Fibroblast of lung (primary cell): ENCODE data around the gene CABP4. TPM values are rescaled to one million over a fixed set of nuclear protein-coding genes. Genes with fewer than 3 reads are reported as not detected.

ENCODE experiments used
- DNase-seq, 2 donors: peaks; one replicate each; pipeline versions ENCODE4 v3.0.0 to v3.0.0-alpha.2; 2010; ENCODE audit warnings: low read depth in 2 of 2
- H2AFZ ChIP-seq: 2 replicates; pipeline ENCODE4 v1.5.1; 2012; ENCODE audit warnings: low read length, control low read depth, inconsistent platforms
- H3K27ac ChIP-seq: 2 replicates; pipeline ENCODE4 v1.5.1; 2011; ENCODE audit warnings: low read length, control low read depth; ENCODE audit not compliant: insufficient read depth
- H3K27me3 ChIP-seq: 2 replicates; pipeline ENCODE4 v1.5.1; 2011; ENCODE audit warnings: mild to moderate bottlenecking, low read length; ENCODE audit not compliant: control insufficient read depth, insufficient read depth
- H3K36me3 ChIP-seq: 2 replicates; pipeline ENCODE4 v1.5.1; 2011; ENCODE audit warnings: low read length; ENCODE audit not compliant: control insufficient read depth, insufficient read depth
- H3K4me1 ChIP-seq: 2 replicates; pipeline ENCODE4 v1.5.1; 2011; ENCODE audit warnings: low read length; ENCODE audit not compliant: control insufficient read depth, insufficient read depth; ENCODE audit errors: extremely low read depth
- H3K4me2 ChIP-seq: 2 replicates; pipeline ENCODE4 v1.5.1; 2011; ENCODE audit warnings: low read length, control low read depth; ENCODE audit not compliant: insufficient read depth; ENCODE audit errors: extremely low read depth
- H3K4me3 ChIP-seq, 4 experiments: fragments of 200-600 bp in 1 of 4; sonication (generic) in 1 of 4; replicated peaks in 1 of 4; 2 replicates each; pipeline ENCODE4 v1.5.1; 2011 to 2016; ENCODE audit warnings: low read length in 4 of 4, low read depth in 3 of 4, mild to moderate bottlenecking in 3 of 4, control low read depth in 2 of 4, inconsistent platforms in 1 of 4, mixed read lengths in 1 of 4; ENCODE audit not compliant: insufficient read depth in 1 of 4; ENCODE audit errors: control extremely low read depth in 1 of 4
- H3K79me2 ChIP-seq: 2 replicates; pipeline ENCODE4 v1.5.1; 2012; ENCODE audit warnings: mild to moderate bottlenecking, low read length, inconsistent platforms; ENCODE audit not compliant: control insufficient read depth, insufficient read depth
- H3K9ac ChIP-seq: 2 replicates; pipeline ENCODE4 v1.5.1; 2011; ENCODE audit warnings: mild to moderate bottlenecking, low read length, control low read depth; ENCODE audit not compliant: insufficient read depth
- H3K9me3 ChIP-seq: 2 replicates; pipeline ENCODE4 v1.5.1; 2012; ENCODE audit warnings: low read depth, low read length; ENCODE audit not compliant: control insufficient read depth, insufficient read depth
- H4K20me1 ChIP-seq: 2 replicates; pipeline ENCODE4 v1.5.1; 2011; ENCODE audit warnings: low read length; ENCODE audit not compliant: control insufficient read depth, insufficient read depth; ENCODE audit errors: extremely low read depth
- EZH2 ChIP-seq: IDR thresholded peaks from 2 replicates; pipeline ENCODE4 v1.5.1; 2012; ENCODE audit warnings: low read length, control low read depth, mild to moderate bottlenecking; ENCODE audit errors: missing control alignments
- polyA plus RNA-seq, 2 donors: library from polyadenylated mRNA; depleted of rRNA in 1 of 2; stranded (reverse) in 1 of 2; unstranded in 1 of 2; fragments of >200 nt; gene quantifications; 2 replicates each; pipeline ENCODE4 v1.2.1, GENCODE V29; 2011 to 2012; ENCODE audit warnings: missing spikeins in 1 of 2
- total RNA-seq: library from RNA; depleted of rRNA; stranded (reverse); fragments of >200 nt; gene quantifications from 2 replicates; pipeline ENCODE4 v1.2.1, GENCODE V29; 2014
- TF ChIP-seq, protein P1 (sequence below), 2 donors: IDR thresholded peaks in 1 of 2; conservative IDR thresholded peaks in 1 of 2; 1 replicate in 1 of 2; 2 replicates in 1 of 2; pipeline ENCODE4 v1.5.1; 2011 to 2012; ENCODE audit warnings: low read length in 2 of 2, control low read depth in 1 of 2, inconsistent platforms in 1 of 2, low read depth in 1 of 2, mild to moderate bottlenecking in 1 of 2

Gene CABP4
- total and polyA plus RNA-seq, 2 donors (not counting 1 experiment from before 2014, with no cell fraction given) = not detected

DNA sequence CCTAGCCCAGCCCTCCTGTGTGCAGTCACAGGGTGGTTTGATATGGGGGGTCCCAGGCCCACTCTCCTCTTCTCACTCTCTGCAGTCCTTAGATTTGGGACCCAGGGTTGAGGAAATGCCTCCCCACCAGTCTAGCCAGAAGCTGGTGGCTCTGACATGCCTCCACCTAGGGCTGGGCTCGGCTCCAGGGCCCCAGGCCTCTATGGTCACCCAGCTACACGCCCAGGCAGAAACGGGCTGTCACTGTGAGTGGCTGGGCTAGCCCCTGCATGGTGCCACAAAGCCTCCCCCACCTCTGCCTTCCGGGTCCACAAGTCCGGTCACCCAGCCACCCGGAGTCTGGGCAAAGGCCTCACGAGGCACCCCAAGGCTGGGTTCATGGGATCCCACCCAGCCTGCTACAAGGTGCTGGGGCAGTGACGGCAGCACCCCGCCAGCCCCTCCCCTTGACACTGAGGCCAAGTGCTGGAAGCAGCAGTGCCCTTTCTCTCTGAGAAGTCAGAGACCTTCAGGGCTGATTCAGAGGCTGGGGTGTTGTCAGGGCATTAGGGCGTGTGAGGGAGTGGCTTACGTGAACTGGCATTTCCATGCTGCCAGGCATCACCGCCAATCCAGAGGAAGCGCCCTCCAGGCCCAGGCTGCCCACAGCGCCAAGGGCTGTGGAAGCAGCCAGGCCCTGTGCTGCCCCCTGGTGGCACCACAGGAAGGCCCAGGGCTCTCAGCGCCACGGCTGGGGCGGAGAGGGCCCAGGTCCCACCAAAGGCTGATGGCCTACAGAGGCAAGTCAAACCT is 50.6 kb downstream of the CABP4 start:
- H3K27me3 ChIP-seq = no peaks in the 10 kb centered on the region
- H3K27ac ChIP-seq = peak overlapping the region; percentile 92
- peaks cover 11% of the 10 kb centered on the region for H3K4me1 ChIP-seq
- peak overlapping the region; percentile 63 for H3K4me2 ChIP-seq
- peak; percentile 79 to 88 for DNase-seq
- H3K9me3 ChIP-seq = no peaks in the 10 kb centered on the region
- no peaks in the 10 kb centered on the region for H4K20me1 ChIP-seq
- no peak overlapping the region for H2AFZ ChIP-seq
- H3K36me3 ChIP-seq = peaks cover 4% of the 10 kb centered on the region
- peak overlapping the region; percentile 70 for H3K9ac ChIP-seq
- TF ChIP-seq, protein P1, sequence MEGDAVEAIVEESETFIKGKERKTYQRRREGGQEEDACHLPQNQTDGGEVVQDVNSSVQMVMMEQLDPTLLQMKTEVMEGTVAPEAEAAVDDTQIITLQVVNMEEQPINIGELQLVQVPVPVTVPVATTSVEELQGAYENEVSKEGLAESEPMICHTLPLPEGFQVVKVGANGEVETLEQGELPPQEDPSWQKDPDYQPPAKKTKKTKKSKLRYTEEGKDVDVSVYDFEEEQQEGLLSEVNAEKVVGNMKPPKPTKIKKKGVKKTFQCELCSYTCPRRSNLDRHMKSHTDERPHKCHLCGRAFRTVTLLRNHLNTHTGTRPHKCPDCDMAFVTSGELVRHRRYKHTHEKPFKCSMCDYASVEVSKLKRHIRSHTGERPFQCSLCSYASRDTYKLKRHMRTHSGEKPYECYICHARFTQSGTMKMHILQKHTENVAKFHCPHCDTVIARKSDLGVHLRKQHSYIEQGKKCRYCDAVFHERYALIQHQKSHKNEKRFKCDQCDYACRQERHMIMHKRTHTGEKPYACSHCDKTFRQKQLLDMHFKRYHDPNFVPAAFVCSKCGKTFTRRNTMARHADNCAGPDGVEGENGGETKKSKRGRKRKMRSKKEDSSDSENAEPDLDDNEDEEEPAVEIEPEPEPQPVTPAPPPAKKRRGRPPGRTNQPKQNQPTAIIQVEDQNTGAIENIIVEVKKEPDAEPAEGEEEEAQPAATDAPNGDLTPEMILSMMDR (conservative IDR thresholded peaks at IDR 0.05 in 1 of 2, IDR thresholded peaks at IDR 0.05 in 1 of 2; ENCODE audit: low read depth in 1 of 2, low read length in 2 of 2) = peak; percentile 86 to 91
- no peak for TF ChIP-seq EZH2
- no peaks in the 10 kb centered on the region for H3K79me2 ChIP-seq
- peak overlapping the region in 3 of 4 experiments; percentile 13 to 70 (median 37) for H3K4me3 ChIP-seq

DNA sequence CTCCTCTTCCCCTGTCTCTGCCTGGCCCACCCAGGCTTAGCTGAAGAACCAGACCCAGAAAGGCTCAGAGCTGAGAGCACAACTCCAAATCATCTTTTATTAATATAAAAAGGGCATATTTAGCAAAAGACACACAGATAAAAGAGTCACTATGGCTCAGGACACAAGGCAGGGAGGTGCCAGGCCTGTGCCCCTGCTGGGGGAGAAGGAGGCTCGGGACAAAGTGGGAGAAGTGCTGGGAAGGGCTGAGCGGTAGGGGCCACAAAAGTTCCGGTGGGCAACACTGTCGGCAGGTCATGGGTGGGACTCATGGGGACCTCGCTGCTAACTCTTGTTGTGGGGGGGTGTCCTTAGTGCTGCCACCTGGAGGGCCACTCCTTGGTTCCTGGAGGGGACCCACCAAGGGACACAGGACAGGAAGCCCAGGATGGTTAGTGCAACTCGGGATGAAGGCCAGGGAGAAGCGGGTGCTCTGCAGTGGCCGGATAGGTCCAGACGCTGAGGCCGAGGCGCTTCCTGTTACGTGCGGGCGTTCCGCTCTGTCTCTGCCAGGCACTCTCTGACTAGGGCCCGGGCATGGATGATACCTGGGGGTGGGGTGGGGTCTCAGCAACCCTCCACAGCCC is 51.4 kb downstream of the CABP4 start:
- Histone ChIP-seq H3K27ac (peak overlapping the region; percentile 92), H3K9ac (no peak overlapping the region), H3K4me2 (peak overlapping the region; percentile 26), H3K36me3 (peaks cover 4% of the 10 kb centered on the region), H2AFZ (no peak overlapping the region), H3K27me3 (no peaks in the 10 kb centered on the region), H3K79me2 (no peaks in the 10 kb centered on the region), H4K20me1 (no peaks in the 10 kb centered on the region), H3K4me1 (peaks cover 11% of the 10 kb centered on the region), H3K4me3 (peak overlapping the region in 1 of 4 experiments; percentile 80), H3K9me3 (no peaks in the 10 kb centered on the region)
- no peak for DNase-seq
- TF ChIP-seq EZH2 = no peak

DNA sequence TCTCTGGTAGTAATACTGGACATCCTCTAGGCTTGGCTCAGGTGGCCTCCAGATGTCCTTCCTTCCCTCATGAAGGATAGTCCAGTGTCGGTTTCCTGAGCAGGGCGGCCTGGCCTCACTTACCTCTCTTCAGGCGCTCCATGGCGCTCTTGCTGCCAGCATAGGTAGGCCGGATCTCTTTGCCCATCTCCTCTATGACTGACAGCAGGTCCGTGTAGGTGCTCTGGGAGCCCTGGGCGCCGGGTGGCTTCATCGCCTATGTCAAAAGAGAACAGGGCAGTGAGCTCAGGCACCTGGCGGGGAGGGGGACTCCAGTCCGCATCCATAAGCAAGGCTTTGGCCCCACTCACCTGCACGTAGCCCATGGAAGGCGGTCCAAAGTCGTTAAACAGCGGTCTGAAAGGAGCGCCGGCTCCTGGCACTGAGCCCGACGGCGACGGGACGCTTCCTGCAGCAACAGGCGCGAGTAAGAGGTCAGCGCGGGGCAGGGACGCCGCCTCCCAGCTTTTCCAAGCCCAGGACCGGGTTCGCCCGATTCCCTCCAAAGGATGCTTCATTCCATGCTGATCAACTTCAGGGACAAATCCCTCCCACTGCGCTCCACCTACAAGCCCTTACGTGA is 52.2 kb downstream of the CABP4 start:
- DNase-seq = no peak

More for the DNA sequence above, 52.2 kb downstream of the CABP4 start:
- Histone ChIP-seq H3K9ac (peak overlapping the region; percentile 99), H3K4me2 (peak overlapping the region; percentile 76), H3K4me1 (peaks cover 11% of the 10 kb centered on the region), H3K27me3 (no peaks in the 10 kb centered on the region), H3K27ac (peak overlapping the region; percentile 65), H4K20me1 (no peaks in the 10 kb centered on the region), H3K79me2 (no peaks in the 10 kb centered on the region), H3K36me3 (peaks cover 4% of the 10 kb centered on the region), H3K9me3 (no peaks in the 10 kb centered on the region), H2AFZ (peak overlapping the region; percentile 61), H3K4me3 (peak overlapping the region; percentile 67 to 97 (median 88))
- no peak for TF ChIP-seq EZH2
- TF ChIP-seq, protein P1 (conservative IDR thresholded peaks at IDR 0.05 in 1 of 2, IDR thresholded peaks at IDR 0.05 in 1 of 2; ENCODE audit: low read depth in 1 of 2, low read length in 2 of 2) = no peak
